CD14-positive monocyte (primary cell): Measurements from ENCODE around the gene CCDC107. TPM values are rescaled to one million over a fixed set of nuclear protein-coding genes. Genes with fewer than 3 reads are reported as not detected.

Experiments
- DNase-seq, 3 donors: peaks; one replicate each; pipeline ENCODE4 v3.0.0-alpha.2; 2011 to 2022
- H2AFZ ChIP-seq: 2 replicates; pipeline ENCODE4 v1.6.0; 2012; ENCODE audit warnings: mild to moderate bottlenecking, low read depth, low read length, inconsistent platforms; ENCODE audit not compliant: insufficient read depth, poor library complexity, severe bottlenecking
- H3K27ac ChIP-seq, 2 donors: 1 replicate in 1 of 2; 2 replicates in 1 of 2; pipeline ENCODE4 v1.5.1; 2012 to 2013; ENCODE audit warnings: low read length in 2 of 2, control low read depth in 1 of 2, inconsistent platforms in 1 of 2, low read depth in 1 of 2, mild to moderate bottlenecking in 1 of 2
- H3K27me3 ChIP-seq, 2 donors: one replicate each; pipeline versions ENCODE4 v1.6.0 to v1.6.1; 2011 to 2013; ENCODE audit warnings: low read length in 2 of 2; ENCODE audit not compliant: control insufficient read depth in 2 of 2, insufficient read depth in 2 of 2
- H3K36me3 ChIP-seq, 2 donors: replicated peaks in 1 of 2; 1 replicate in 1 of 2; 2 replicates in 1 of 2; pipeline versions ENCODE4 v1.5.1 to v1.6.1; 2012 to 2013; ENCODE audit warnings: low read length in 2 of 2, control low read depth in 1 of 2, inconsistent platforms in 1 of 2, mild to moderate bottlenecking in 1 of 2; ENCODE audit not compliant: insufficient read depth in 2 of 2, control insufficient read depth in 1 of 2
- H3K4me1 ChIP-seq, 2 donors: 1 replicate in 1 of 2; 2 replicates in 1 of 2; pipeline versions ENCODE4 v1.5.1 to v1.6.1; 2012 to 2013; ENCODE audit warnings: low read length in 2 of 2, control low read depth in 1 of 2, inconsistent platforms in 1 of 2, mild to moderate bottlenecking in 1 of 2, moderate library complexity in 1 of 2; ENCODE audit not compliant: insufficient read depth in 2 of 2, control insufficient read depth in 1 of 2
- H3K4me2 ChIP-seq: replicated peaks from 2 replicates; pipeline ENCODE3; 2012; ENCODE audit warnings: low read length, moderate library complexity, mild to moderate bottlenecking; ENCODE audit not compliant: poor library complexity, severe bottlenecking; ENCODE audit errors: extremely low read depth
- H3K4me3 ChIP-seq, 3 experiments: fragments of 200-600 bp in 1 of 3; sonication (generic) in 1 of 3; replicated peaks in 1 of 3; 1 replicate in 2 of 3; 2 replicates in 1 of 3; pipeline ENCODE4 v1.5.1; 2011 to 2013; ENCODE audit warnings: low read length in 3 of 3, mild to moderate bottlenecking in 3 of 3, control low read depth in 2 of 3, low read depth in 2 of 3, inconsistent platforms in 1 of 3, moderate library complexity in 1 of 3
- H3K79me2 ChIP-seq: 2 replicates; pipeline ENCODE4 v1.6.0; 2012; ENCODE audit warnings: mild to moderate bottlenecking, control low read depth, inconsistent platforms, low read length, moderate library complexity; ENCODE audit not compliant: insufficient read depth
- H3K9ac ChIP-seq: 2 replicates; pipeline ENCODE4 v1.6.0; 2017; ENCODE audit warnings: low read length, mild to moderate bottlenecking; ENCODE audit not compliant: insufficient read depth, poor library complexity, severe bottlenecking
- H3K9me3 ChIP-seq, 2 donors: replicated peaks in 1 of 2; 1 replicate in 1 of 2; 2 replicates in 1 of 2; pipeline versions ENCODE4 v1.5.1 to v1.6.1; 2012 to 2013; ENCODE audit warnings: low read length in 2 of 2, control low read depth in 1 of 2; ENCODE audit not compliant: control insufficient read depth in 1 of 2, insufficient read depth in 1 of 2
- H4K20me1 ChIP-seq: 2 replicates; pipeline ENCODE4 v1.6.0; 2012; ENCODE audit warnings: mild to moderate bottlenecking, low read length, control low read depth, moderate library complexity; ENCODE audit not compliant: insufficient read depth
- H3K27ac Mint-ChIP-seq, 7 donors: one replicate each; pipeline ENCODE4 v1.8.0; 2020; ENCODE audit warnings: mild to moderate bottlenecking in 7 of 7, mixed read lengths in 7 of 7, moderate library complexity in 6 of 7, inconsistent platforms in 2 of 7
- H3K27me3 Mint-ChIP-seq, 3 donors: one replicate each; pipeline ENCODE4 v1.8.0; 2021 to 2022; ENCODE audit warnings: low read depth in 3 of 3, mild to moderate bottlenecking in 3 of 3, mixed read lengths in 3 of 3, moderate library complexity in 3 of 3, inconsistent platforms in 1 of 3
- H3K36me3 Mint-ChIP-seq, 2 donors: one replicate each; pipeline ENCODE4 v1.8.0; 2020; ENCODE audit warnings: mixed read lengths in 2 of 2, inconsistent platforms in 1 of 2, mild to moderate bottlenecking in 1 of 2
- H3K4me1 Mint-ChIP-seq: one replicate; pipeline ENCODE4 v1.8.0; 2020; ENCODE audit warnings: mild to moderate bottlenecking, mixed read lengths
- H3K4me3 Mint-ChIP-seq, 2 donors: one replicate each; pipeline ENCODE4 v1.8.0; 2020; ENCODE audit warnings: mild to moderate bottlenecking in 2 of 2, mixed read lengths in 2 of 2, moderate library complexity in 1 of 2
- H3K9me3 Mint-ChIP-seq, 7 donors: one replicate each; pipeline ENCODE4 v1.8.0; 2020 to 2022; ENCODE audit warnings: mixed read lengths in 7 of 7, mild to moderate bottlenecking in 6 of 7, moderate library complexity in 6 of 7, inconsistent platforms in 2 of 7
- WGBS: methylation state at CpG from one replicate; pipeline ENCODE4 v1.1.5; 2013; ENCODE audit warnings: missing lambda C conversion rate; ENCODE audit not compliant: insufficient coverage; 5-methylcytosine and 5-hydroxymethylcytosine counted together
- intact Hi-C, 2 donors: fragments of 100-400 bp; cut with micrococcal nuclease; formaldehyde crosslinking; loops; one replicate each; pipeline versions ENCODE4 v1.15.0 to v1.15.1; 2023
- polyA plus RNA-seq, 3 donors: library from polyadenylated mRNA; depleted of rRNA in 1 of 3; unstranded in 2 of 3; stranded (reverse) in 1 of 3; fragments of 300-500 nt in 2 of 3; fragments of >200 nt in 1 of 3; fragmentation: Illumina TruSeq in 2 of 3; gene quantifications; 1 replicate in 2 of 3; 2 replicates in 1 of 3; pipeline ENCODE4 v1.2.3, GENCODE V29; 2012 to 2021
- TF ChIP-seq, protein P1 (sequence below): fragments of 200-600 bp; IDR thresholded peaks from one replicate; pipeline ENCODE4 v1.8.0; 2022; ENCODE audit warnings: antibody characterized with exemption, mild to moderate bottlenecking

CCDC107 gene
- polyA plus RNA-seq, 3 donors = 17.2 to 32.6 (median 23.2) TPM

DNA sequence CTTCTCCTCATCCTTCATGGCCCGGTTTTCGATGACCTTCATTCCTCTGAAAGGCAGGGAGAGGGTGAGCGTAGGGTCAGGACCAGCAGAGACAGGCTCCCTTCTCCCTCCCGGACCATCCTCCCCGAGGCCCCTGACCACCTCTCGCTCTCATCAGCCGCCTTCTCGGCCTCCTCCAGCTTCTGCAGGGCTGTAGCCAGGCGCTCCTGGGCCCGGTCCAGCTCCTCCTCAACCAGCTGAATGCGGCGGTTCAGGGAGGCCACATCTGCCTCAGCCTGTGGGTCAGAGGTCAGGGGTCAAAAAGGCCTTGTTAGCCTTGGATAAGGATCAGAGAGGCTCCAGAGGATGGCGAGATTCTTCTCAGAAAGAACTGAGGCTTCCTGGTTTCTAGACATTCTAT lies 27.4 kb downstream of the CCDC107 start:
- Histone ChIP-seq H3K27me3 (peaks cover 0 to 15% of the 10 kb centered on the region in 2 donors), H3K4me2 (no peak overlapping the region), H2AFZ (no peak overlapping the region), H3K36me3 (no peaks in the 10 kb centered on the region), H3K4me3 (no peak overlapping the region), H4K20me1 (no peaks in the 10 kb centered on the region), H3K9me3 (no peaks in the 10 kb centered on the region), H3K4me1 (peaks cover 9 to 12% of the 10 kb centered on the region in 2 donors), H3K27ac (no peak overlapping the region), H3K9ac (no peak overlapping the region), H3K79me2 (no peaks in the 10 kb centered on the region)
- Mint-ChIP-seq H3K4me1 (peaks cover 5% of the 10 kb centered on the region), H3K27me3 (peaks cover 6 to 18% (median 8%) of the 10 kb centered on the region in 3 donors), H3K9me3 (peaks cover 0 to 3% (median 0%) of the 10 kb centered on the region in 7 donors), H3K27ac (no peak overlapping the region), H3K4me3 (no peak overlapping the region), H3K36me3 (no peaks in the 10 kb centered on the region)
- intact Hi-C loops = no loop called here
- WGBS = 96% methylated on average over 13 of the region's 13 CpGs
- TF ChIP-seq, protein P1, sequence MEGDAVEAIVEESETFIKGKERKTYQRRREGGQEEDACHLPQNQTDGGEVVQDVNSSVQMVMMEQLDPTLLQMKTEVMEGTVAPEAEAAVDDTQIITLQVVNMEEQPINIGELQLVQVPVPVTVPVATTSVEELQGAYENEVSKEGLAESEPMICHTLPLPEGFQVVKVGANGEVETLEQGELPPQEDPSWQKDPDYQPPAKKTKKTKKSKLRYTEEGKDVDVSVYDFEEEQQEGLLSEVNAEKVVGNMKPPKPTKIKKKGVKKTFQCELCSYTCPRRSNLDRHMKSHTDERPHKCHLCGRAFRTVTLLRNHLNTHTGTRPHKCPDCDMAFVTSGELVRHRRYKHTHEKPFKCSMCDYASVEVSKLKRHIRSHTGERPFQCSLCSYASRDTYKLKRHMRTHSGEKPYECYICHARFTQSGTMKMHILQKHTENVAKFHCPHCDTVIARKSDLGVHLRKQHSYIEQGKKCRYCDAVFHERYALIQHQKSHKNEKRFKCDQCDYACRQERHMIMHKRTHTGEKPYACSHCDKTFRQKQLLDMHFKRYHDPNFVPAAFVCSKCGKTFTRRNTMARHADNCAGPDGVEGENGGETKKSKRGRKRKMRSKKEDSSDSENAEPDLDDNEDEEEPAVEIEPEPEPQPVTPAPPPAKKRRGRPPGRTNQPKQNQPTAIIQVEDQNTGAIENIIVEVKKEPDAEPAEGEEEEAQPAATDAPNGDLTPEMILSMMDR = no peak
- no peak for DNase-seq

DNA sequence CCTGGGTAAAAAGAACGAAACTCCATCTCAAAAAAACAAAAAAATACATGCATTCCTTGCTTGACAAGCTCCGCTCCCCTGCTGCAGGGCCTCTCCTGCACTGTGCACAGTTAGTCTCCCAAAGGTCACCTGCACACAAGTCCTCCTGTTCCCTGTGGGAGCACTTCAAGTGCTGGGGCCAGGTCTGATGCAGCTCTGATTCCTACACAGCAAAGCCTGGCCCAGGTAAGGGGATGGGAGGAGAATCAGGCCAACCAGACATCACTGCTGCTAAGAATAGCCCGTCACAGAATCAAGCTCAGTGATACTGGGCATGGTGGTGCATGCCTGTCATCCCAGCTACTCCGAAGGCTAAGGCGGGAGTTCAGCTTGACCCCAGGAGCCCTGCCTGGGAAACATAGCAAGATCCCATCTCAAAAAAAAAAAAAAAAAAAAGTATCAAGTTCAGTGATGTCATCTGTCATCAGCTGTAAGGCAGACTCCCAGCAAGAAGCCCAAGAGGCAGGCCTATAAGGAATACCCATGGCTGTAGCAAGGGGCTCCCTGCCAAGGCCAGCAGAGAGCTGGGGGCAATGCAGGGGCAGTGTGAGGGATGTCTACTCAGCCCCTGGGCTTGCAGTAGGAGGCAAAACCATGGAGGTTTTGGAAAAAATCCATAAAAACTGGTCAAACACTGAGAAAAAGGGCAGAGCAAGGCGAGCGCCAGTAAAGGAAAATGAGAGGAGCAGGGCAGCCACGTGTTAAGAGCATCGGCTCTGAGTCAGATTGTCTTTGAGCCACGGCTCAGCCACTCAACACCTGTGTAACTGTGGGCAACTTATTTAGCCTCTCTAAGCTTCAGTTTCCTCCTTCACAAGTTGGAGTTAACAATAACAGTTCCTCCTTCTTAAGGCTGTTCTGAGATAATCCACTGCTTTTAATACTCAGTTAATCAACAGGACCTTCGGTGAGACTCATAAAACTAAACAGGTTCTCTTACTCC lies 28.4 kb downstream of the CCDC107 start:
- H4K20me1 ChIP-seq = no peaks in the 10 kb centered on the region
- H3K4me2 ChIP-seq = no peak overlapping the region
- no peaks in the 10 kb centered on the region for H3K36me3 ChIP-seq
- H3K27ac ChIP-seq = no peak overlapping the region
- H3K4me1 ChIP-seq = peaks cover 14 to 19% of the 10 kb centered on the region in 2 donors
- no peak for DNase-seq
- no peak overlapping the region for H2AFZ ChIP-seq
- no peaks in the 10 kb centered on the region for H3K79me2 ChIP-seq
- H3K27me3 ChIP-seq = peaks cover 0 to 15% of the 10 kb centered on the region in 2 donors
- Mint-ChIP-seq H3K27ac (no peak overlapping the region), H3K4me3 (no peak overlapping the region), H3K36me3 (no peaks in the 10 kb centered on the region), H3K27me3 (peaks cover 4 to 22% (median 6%) of the 10 kb centered on the region in 3 donors), H3K9me3 (peaks cover 0 to 3% (median 0%) of the 10 kb centered on the region in 7 donors), H3K4me1 (peaks cover 9% of the 10 kb centered on the region)
- TF ChIP-seq, protein P1 = no peak
- intact Hi-C loops = no loop called here
- no peaks in the 10 kb centered on the region for H3K9me3 ChIP-seq
- H3K9ac ChIP-seq = no peak overlapping the region
- WGBS = 91% methylated on average over 7 of the region's 11 CpGs
- no peak overlapping the region for H3K4me3 ChIP-seq
